T-helper 2 cell (primary cell): Measurements from ENCODE around the gene PHF12.
"Not testable (repeated sequence)": the region's sequence is repeated elsewhere in the genome, so short reads cannot be mapped to it uniquely, and the experiment has no call there.

Source experiments
- DNase-seq, 5 experiments: peaks; one replicate each; pipeline versions ENCODE4 v3.0.0 to v3.0.0-alpha.2; 2012 to 2022

Gene PHF12

DNA sequence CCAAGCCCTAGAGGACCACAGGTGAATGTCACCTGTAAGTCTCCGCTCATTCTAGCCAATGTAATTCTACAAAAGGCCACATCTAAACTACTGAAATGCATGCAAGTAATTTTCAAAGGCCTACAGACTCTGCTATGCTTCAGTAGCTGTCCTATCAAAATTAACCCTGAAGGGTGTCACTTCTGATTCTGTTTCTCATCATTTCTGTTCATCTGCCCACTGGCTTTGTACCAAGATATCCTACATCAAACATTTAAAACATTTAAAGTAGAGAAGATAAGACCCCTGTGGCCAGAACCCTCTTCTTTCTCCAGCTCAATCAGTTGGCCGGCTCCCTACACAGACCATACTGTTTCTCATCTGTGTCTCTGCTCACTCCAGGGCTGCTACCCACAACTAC, 21.5 kb downstream of the PHF12 start:
- no peak for DNase-seq

DNA sequence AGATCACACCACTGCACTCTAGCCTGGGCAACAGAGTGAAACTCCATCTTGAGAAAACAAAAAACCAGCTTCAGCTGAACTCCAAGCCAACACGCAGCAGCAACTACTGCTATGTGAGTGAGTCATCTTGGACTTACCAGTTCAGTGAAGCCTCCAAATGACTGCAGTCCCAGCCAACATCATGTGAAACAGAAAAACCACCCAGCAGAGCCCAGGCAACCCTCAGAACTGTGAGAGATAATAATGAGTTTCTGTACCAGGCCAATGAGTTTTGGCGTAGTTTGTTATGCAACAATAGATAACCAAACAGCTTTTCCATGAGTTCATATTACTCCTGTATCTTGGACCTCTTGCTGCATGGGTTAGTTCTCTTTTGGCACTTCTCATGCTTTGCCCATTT, 23.3 kb downstream of the PHF12 start:
- peak in 1 of 5 experiments; percentile 82 for DNase-seq

- no peak for DNase-seq
These were observed 24.5 kb downstream of the PHF12 start for GRCh38 chr17:28926786-28927185.

- DNase-seq, result no peak
These were observed 25.0 kb downstream of the PHF12 start for GRCh38 chr17:28926366-28926765.

DNA sequence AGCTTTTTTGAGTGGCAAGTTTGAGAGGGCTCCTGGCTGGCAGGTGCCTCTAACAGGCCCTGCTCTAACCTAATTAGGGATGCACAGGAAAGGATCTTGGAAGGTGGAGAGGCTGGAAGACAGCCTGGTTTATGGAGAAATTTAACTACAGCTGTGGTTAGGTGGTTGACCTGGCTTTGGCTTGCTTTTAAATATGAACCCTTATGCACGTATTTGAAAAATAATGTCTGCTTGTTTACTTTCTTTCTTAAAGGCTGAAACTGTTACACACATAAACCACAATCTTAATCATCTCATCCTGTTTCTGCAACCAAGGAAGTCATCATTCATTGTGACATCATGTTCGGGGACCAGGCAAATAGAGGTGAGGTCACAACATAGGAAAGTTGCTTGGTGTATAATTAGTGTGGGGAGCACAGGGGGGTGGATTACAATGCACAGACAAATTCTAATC, 25.4 kb downstream of the PHF12 start:
- DNase-seq, result peak in 3 of 5 experiments; percentile 39 to 95 (median 87)

DNA sequence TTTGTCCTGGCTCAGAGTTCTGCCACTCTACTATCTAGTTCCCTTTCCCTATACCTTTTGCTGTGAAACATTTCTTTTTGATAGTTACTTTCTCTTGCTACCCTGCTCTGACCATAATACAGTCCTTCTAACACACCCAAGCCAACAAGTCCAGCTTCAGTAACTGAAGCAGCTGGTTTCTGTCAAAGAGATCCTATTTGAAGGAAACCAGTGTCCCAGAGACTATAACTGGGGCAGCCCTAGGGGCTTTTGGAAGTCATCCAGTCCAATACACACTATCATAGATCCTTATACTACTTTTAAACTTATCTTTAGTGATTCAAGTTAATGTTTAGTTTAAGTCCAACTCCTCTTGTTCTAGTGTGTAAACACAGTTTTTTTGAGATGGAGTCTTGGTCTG, 31.1 kb downstream of the PHF12 start:
- DNase-seq, result no peak

- DNase-seq, result no peak
These were observed 33.0 kb downstream of the PHF12 start for GRCh38 chr17:28918295-28918694.

GRCh38 chr17:28917465-28917864, 33.9 kb downstream of the PHF12 start:
- DNase-seq, result no peak

- no peak for DNase-seq
These were observed 34.3 kb downstream of the PHF12 start for GRCh38 chr17:28917029-28917428.

DNA sequence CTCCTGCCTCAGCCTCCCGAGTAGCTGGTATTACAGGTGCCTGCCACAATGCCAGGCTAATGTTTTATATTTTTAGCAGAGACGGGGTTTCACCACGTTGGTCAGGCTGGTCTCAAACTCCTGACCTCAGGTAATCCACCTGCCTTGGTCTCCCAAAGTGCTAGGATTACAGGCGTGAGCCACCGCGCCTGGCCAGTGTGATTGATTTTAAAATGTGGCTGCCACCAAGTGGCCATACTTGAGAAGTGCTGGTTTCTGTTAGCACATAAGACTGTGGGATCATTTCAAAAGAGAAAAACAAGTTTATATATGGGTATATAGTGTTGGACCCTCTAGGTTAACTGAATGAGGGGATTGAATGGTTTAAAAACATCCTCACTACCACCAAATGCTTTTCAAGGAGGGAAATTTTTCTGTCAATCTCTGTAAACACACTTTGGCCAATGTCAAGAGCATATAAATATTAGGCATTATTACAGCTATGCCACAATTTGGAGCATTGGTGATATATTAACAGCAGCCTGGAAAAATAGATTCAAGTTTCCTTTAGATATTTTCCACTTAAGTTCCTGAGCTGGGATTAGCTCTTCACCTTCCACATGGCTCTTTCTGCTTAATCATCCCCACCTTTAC, 34.9 kb downstream of the PHF12 start:
- DNase-seq, result peak in 1 of 5 experiments; percentile 53

GRCh38 chr17:28912938-28913333, 38.4 kb downstream of the PHF12 start:
- no peak for DNase-seq

DNA sequence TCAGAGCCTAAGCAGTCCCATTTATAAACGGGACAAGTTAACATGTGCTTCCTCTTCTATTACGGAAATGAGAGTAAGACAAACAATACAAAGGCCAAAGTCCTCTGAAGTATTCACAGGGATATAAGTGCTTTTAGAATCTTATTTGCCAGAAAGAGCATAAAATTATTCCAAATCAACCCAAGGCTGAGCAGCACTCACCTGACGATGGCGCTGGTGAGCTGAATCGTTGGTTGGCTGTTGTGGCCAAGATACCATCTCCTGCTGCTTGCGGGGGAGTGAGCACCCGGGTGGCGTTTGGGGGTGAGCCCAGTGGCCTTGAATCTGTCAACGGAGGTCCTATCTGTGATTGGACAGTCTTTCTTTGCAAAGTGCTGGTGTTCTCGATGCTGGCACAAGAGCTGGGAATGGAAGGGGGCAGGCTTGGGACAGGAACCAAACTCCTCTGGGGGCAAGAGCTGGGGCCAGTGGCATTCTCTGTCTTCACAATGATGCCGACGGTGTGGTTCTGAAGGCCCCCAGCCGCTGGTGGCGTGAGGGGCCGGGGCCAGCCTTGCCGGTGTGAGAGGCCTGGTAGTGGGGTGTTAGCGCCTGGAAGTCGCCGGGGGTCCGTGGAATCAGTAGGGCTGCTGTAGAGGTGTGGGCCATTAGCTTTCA, 38.9 kb downstream of the PHF12 start:
- peak in 1 of 5 experiments; percentile 35 for DNase-seq

GRCh38 chr17:28911411-28912045, 39.8 kb downstream of the PHF12 start:
- no peak for DNase-seq

DNA sequence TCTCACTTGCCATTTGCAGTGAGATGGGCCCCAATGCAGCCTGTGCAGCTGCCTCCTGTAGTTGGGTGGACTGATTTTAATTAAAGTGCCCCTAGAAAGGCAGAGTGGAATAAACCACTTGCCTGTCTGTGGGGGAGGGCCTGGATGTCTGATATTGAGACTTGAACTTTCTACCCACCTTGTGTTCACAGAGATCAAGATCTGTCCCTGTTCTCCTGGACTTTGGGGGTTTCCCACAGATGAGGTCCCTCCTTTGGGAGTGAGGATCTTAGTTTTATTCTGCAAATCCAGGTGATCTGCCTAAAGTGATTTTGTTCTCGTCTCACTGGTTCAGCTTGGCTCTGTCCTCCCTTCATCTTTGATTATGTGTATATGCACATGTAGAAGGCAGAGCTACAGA, 40.8 kb downstream of the PHF12 start:
- DNase-seq, result no peak

GRCh38 chr17:28908640-28909167, 42.6 kb downstream of the PHF12 start:
- no peak for DNase-seq

DNA sequence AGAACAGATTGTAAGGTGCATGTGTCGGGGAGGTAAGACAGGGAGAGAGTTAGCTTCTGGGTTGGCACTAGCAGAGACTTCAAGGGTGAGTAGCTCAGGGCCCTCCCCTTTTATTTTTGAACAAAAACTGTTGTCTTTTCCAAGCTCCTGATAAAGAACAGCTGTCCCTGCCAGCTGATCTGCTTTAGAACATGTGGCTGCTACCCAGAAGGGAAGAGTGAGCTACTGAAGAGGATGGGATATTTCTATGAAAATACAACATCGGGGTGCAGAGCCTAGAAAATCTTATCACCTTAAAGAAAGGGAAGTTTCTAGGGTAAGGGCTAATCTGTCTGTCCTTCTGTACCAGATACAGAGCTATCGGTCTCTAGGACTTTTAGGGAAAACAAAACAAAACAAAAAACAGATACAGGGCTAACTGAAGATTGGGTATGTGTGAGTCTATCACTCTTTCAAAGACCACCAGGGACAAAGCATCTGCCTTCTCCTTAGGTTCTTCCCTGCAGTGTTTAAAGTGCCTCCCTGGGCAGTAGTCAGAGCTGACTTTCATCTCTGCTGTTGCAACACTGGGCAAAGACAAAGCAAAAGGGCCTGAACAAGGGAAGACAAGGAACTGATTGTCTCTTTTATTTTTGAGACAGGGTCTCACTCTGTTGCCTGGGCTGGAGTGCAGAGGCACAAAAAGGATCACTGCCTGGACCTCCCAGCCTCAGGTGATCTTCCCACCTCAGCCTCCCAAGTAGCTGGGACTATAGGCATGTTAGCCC, 43.4 kb downstream of the PHF12 start:
- no peak for DNase-seq

GRCh38 chr17:28906706-28907438, 44.4 kb downstream of the PHF12 start:
- no peak for DNase-seq

DNA sequence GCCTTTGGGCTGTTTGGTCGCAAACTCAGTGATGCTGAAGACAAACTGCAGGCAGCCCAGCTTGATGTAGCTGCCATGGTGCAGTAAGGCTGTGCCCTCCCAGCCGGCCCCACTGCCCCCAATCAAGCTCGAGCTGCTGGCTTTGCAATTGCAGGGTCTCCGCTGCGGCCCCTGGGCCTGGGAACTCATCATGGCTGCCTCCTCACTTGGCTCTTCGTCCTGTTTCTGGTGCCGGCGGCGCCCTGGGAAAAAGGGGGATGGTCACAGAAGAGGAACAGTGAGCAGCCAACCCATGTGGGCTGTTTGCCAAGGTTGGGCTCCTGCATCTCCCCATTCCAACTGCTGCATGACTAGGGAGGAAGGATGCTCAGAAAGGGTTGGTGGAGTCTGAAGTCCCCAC, 45.0 kb downstream of the PHF12 start:
- no peak for DNase-seq

DNA sequence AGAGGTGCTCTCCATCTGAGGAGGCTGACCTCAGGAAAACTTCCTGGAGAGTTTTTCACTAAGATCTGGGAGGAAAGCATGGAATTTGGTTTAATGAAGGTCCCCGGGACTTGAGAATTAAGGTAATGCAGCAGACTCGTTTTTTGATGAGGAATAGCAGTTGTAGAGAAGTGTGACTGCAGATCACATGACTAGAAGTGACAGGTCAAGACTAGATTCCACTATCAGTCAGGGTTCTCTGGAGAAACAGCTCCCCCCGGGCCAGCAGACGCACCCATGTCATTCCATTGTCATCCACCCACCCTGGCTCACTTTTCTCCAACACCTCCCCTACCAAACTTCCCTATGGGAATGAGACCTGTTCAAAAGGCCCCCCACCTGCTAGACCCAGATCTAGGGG, 46.5 kb downstream of the PHF12 start:
- DNase-seq, result no peak

DNA sequence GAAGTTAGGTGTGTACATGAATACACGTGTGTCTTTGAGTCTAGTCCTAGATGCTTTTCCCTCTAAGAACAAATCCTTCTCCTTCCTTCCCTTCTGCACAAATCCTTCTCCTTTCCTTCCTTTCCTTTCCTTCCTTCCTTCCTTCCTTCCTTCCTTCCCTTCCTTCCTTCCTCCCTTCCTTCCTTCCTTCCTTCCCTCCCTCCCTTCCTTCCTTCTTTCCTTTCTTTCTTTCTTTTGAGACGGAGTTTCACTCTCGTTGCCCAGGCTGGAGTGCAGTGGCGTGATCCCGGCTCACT, 47.8 kb downstream of the PHF12 start:
- DNase-seq, result not testable (repeated sequence)

DNA sequence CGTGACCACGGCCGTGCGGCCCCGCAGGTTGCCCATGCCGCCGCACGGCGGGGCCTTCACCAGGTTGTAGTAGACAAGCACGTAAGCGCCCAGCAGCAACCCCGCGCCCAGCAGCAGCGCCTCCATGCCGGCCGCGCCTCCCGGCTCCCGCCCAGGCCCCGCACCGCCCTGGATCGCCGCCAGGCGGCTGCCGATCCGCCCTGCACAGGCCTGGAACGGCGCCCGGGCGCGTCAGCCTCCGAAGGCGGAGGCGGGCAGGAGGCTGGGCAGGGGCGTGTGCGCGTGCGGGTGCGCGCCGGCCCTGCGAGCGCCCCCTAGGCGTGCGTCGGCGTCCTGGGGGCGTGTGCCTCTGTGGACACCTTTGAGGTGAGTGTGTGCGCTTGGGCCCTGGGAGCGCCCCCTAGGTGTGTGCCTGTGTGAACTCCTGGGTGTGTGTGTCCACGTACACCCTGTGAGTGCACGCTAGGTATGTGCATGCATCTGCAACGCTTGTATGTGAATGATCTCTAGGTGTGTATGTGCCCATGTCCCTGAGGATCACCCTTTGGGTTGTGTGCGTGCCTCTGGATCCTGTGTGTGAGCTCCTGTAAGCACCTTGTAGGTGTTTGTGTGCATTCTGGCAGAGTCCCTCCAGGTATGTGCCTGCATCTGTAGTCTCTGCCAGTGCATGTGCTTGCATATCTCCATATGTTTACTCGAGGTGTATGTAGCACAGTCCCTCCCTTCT, 48.3 kb downstream of the PHF12 start, which contains the start of gene DHRS13:
Gene DHRS13 (minus strand): TSS at position 261 of the 727 bp plus-strand sequence. CDS start 135 bp downstream, at position 126.
- peak; percentile 86 to 97 (median 93) for DNase-seq
